GM20431 (cell line): ENCODE data around the gene CIPC.

ENCODE experiments used
- in situ Hi-C: fragments of 300-500 bp; cut with MseI, MboI; formaldehyde crosslinking; loops from one replicate; pipeline ENCODE4 v1.15.0; 2020; ENCODE audit warnings: low sequenced_read_pairs; ENCODE audit not compliant: unreplicated experiment

Gene CIPC, protein sequence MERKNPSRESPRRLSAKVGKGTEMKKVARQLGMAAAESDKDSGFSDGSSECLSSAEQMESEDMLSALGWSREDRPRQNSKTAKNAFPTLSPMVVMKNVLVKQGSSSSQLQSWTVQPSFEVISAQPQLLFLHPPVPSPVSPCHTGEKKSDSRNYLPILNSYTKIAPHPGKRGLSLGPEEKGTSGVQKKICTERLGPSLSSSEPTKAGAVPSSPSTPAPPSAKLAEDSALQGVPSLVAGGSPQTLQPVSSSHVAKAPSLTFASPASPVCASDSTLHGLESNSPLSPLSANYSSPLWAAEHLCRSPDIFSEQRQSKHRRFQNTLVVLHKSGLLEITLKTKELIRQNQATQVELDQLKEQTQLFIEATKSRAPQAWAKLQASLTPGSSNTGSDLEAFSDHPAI

DNA sequence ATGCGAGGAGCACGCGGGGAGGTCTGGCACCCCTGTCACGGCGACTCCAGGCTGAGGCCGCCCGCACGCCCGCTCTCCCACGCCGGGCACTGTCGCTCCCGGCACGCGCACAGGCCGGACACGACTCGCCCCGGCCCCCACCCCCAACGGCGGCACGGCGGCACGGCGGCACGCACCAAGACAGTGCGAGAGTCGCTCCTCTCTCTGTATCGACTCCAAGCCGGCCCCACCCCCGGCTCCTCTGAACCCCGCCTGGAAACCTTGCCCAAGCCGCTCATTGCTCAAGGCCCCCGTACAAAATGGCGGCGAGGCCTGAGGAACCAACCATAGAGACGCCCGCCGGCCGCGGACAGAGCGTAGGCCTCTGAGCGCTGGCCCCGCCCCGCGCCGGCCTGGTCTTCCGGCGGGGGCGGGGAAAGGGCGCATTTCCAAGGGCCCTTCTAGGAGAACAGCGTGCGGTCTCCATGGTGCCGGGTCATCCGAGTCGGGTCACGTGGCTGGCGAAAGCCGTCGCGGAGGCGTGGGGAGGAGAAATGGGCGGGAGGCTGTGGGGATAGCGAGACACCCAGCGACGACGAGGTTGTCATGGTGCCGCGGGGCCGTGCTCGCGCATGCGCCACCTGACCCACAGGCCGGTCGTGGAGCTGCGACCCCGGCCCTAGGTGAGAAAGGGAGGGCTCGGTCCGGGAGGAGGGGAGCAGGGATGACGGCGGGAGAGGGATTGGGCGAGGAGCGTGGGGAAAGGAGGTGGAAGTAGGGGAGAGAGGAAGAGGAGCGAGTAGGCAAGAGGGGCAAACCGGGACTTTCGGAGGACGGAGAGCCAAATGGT lies at the start of gene CIPC:
TSS of gene CIPC (plus strand) at position 559 of the 829 bp plus-strand sequence. CDS start 7,451 bp downstream, outside the sequence.
- in situ Hi-C loops, result no loop called here

GRCh38 chr14:77051116-77051515 lies 46.9 kb upstream of the CIPC start:
- in situ Hi-C loops, result loop anchor here (10.0 kb wide), 1 partner anchor 136 kb away; no protein-coding TSS in a partner anchor

DNA sequence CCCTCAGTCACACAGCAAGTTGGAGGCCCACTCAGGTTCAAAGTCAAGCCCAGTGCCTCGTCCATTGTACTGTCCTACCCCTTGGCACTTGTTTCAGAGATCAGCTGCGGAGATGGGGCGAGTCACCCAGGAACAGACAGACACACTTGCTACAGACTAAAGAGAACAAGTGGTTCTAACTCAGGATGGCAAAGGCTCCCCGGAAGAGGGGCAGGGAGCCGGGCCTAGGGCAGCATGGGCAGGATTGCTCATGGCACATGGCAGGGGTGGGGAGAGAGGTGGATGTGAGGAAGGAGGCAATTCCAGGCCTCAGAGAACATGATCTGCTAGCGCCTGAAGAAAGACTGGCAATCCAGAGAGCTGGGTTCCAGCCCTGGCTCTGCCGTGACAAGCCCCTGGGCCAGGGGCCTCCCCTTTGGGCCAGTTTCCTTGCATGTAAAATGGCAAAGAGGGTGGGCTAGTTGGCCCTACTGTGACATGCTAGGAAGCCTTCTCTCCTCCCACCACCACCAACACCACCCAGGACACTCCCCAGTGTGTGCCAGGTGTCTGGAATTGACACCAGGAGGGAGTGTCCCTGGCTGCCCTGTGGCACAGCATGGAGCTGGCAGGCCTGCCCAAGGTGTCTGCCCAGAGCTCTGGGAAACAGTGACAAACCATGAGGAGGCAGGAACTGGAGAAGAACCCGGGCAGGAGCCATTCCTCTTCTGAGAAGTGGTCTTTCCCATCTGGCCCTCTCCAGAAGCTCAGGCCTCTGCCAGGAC lies 45.6 kb upstream of the CIPC start:
- in situ Hi-C loops, result loop anchor here (10.0 kb wide), 1 partner anchor 138 kb away; no protein-coding TSS in a partner anchor

- in situ Hi-C loops, result loop anchor here (10.0 kb wide), 1 partner anchor 138 kb away; no protein-coding TSS in a partner anchor
These were observed 44.8 kb upstream of the CIPC start for GRCh38 chr14:77053046-77053841.

- in situ Hi-C loops, result loop anchor here (10.0 kb wide), 1 partner anchor 141 kb away; no protein-coding TSS in a partner anchor
These were observed 42.8 kb upstream of the CIPC start for GRCh38 chr14:77055306-77055705.

DNA sequence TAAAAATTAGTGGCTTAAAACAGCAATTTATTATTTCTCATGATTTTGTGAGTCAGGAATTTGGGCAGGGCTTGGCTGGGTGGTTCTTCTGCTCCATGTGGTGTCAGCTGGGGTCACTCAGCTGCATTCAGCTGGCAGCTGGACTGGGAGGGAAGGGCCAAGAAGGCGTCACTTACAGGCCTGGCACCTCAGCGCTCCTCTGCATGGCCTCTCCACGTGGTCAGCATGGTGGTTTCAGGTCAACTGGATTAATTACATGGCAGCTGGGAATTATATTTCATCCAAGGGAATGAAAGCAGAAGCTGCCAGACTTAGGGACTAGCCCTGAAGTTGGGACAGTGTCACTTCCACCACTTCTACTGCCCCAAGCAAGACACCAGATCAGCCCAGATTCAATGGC lies 42.1 kb upstream of the CIPC start:
- in situ Hi-C loops, result loop anchor here (10.0 kb wide), 1 partner anchor 141 kb away; no protein-coding TSS in a partner anchor

- in situ Hi-C loops, result loop anchor here (10.0 kb wide), 1 partner anchor 143 kb away; no protein-coding TSS in a partner anchor
These were observed 39.9 kb upstream of the CIPC start for GRCh38 chr14:77058117-77058516.

- in situ Hi-C loops, result loop anchor here (10.0 kb wide), 1 partner anchor 144 kb away; no protein-coding TSS in a partner anchor
These were observed 39.3 kb upstream of the CIPC start for GRCh38 chr14:77058785-77059184.

GRCh38 chr14:77059276-77059915 lies 38.7 kb upstream of the CIPC start:
- in situ Hi-C loops, result loop anchor here (10.0 kb wide), 1 partner anchor 145 kb away; no protein-coding TSS in a partner anchor

- in situ Hi-C loops, result no loop called here
These were observed 36.3 kb upstream of the CIPC start for GRCh38 chr14:77061630-77062257.

- in situ Hi-C loops, result no loop called here
These were observed 35.8 kb upstream of the CIPC start for GRCh38 chr14:77062261-77062660.

DNA sequence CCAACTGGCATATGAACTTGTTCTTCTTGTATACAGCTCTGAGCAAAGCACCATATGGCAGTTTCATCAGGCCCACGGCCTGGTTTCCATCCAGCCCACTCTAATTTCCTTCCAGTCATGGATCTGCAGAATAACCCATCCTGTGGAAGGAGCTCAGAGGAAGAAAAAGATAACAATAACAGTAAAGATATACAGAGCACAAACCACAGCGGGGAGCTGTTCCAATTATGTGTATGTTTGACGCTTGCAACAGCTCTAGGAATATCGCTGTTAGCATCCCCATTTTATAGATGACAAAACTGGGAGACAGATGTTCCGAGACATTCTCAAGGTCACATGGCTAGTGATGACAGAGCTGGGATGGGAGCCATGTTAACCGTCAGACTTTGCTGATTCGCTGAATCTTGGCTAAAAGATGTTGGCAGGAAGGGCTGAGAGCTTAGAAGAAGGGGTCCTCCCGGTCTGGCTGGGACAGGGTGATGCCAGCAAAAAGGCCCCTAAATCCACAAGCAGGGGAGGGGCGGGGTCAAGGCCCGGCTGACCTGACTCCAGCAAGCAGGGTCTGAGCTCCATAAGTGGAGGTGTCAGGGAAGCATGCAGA lies 34.4 kb upstream of the CIPC start:
- in situ Hi-C loops, result no loop called here

GRCh38 chr14:77064521-77065178 lies 33.4 kb upstream of the CIPC start:
- in situ Hi-C loops, result no loop called here

GRCh38 chr14:77065851-77066577 lies 32.0 kb upstream of the CIPC start:
- in situ Hi-C loops, result no loop called here

GRCh38 chr14:77066578-77067172 lies 31.4 kb upstream of the CIPC start:
- in situ Hi-C loops, result no loop called here
